Measurements from ENCODE around the gene ZSCAN31.
"Not testable (repeated sequence)": the region's sequence is repeated elsewhere in the genome, so short reads cannot be mapped to it uniquely, and the experiment has no call there.

ZSCAN31 gene

GRCh38 chr6:28335564-28336283, at the start of gene ZSCAN31:
ZSCAN31 (minus strand) TSS chr6:28336148; CDS start chr6:28329683, 6,465 bp downstream.
- DNase-seq (ENCODE audit: low spot score), result peak; percentile 87

GRCh38 chr6:28384143-28384533, 48.2 kb upstream of the ZSCAN31 start:
- DNase-seq (ENCODE audit: low spot score), result no peak

- DNase-seq (ENCODE audit: low spot score), result peak; percentile 26
These were observed 47.5 kb upstream of the ZSCAN31 start for GRCh38 chr6:28383235-28384142.

GRCh38 chr6:28380381-28380780, 44.4 kb upstream of the ZSCAN31 start:
- no peak for DNase-seq (ENCODE audit: low spot score)

- DNase-seq (ENCODE audit: low spot score), result no peak
These were observed 42.7 kb upstream of the ZSCAN31 start for GRCh38 chr6:28378644-28379043.

- DNase-seq (ENCODE audit: low spot score), result no peak
These were observed 41.9 kb upstream of the ZSCAN31 start for GRCh38 chr6:28377879-28378278.

GRCh38 chr6:28373925-28374324, 38.0 kb upstream of the ZSCAN31 start:
- no peak for DNase-seq (ENCODE audit: low spot score)

GRCh38 chr6:28371706-28372451, 35.9 kb upstream of the ZSCAN31 start:
- DNase-seq (ENCODE audit: low spot score), result no peak

- DNase-seq (ENCODE audit: low spot score), result no peak
These were observed 35.3 kb upstream of the ZSCAN31 start for GRCh38 chr6:28371280-28371679.

- no peak for DNase-seq (ENCODE audit: low spot score)
These were observed 34.5 kb upstream of the ZSCAN31 start for GRCh38 chr6:28370440-28370839.

GRCh38 chr6:28369463-28369862, 33.5 kb upstream of the ZSCAN31 start:
- DNase-seq (ENCODE audit: low spot score), result no peak

- no peak for DNase-seq (ENCODE audit: low spot score)
These were observed 32.6 kb upstream of the ZSCAN31 start for GRCh38 chr6:28368522-28368921.

- not testable (repeated sequence) for DNase-seq (ENCODE audit: low spot score)
These were observed 29.6 kb upstream of the ZSCAN31 start for GRCh38 chr6:28365590-28365989.

GRCh38 chr6:28360961-28361360, 25.0 kb upstream of the ZSCAN31 start:
- no peak for DNase-seq (ENCODE audit: low spot score)

GRCh38 chr6:28359562-28359961, 23.6 kb upstream of the ZSCAN31 start:
- DNase-seq (ENCODE audit: low spot score), result not testable (repeated sequence)

- DNase-seq (ENCODE audit: low spot score), result no peak
These were observed 21.1 kb upstream of the ZSCAN31 start for GRCh38 chr6:28357036-28357435.

- no peak for DNase-seq (ENCODE audit: low spot score)
These were observed 20.7 kb upstream of the ZSCAN31 start for GRCh38 chr6:28356666-28357020.

GRCh38 chr6:28355743-28356665, 20.1 kb upstream of the ZSCAN31 start:
- peak; percentile 75 for DNase-seq (ENCODE audit: low spot score)

- DNase-seq (ENCODE audit: low spot score), result no peak
These were observed 19.0 kb upstream of the ZSCAN31 start for GRCh38 chr6:28354688-28355554.

- DNase-seq (ENCODE audit: low spot score), result no peak
These were observed 18.2 kb upstream of the ZSCAN31 start for GRCh38 chr6:28353981-28354676.
